Fibroblast of mammary gland (primary cell): Measurements from ENCODE around the gene DIP2C.

Experiments
- DNase-seq: peaks from one replicate; pipeline ENCODE4 v3.0.0-alpha.2; 2010; ENCODE audit warnings: low read depth
- H3K4me3 ChIP-seq: 2 replicates; pipeline ENCODE4 v1.5.1; 2011; ENCODE audit warnings: low read depth, mild to moderate bottlenecking, low read length, moderate library complexity; ENCODE audit not compliant: control insufficient read depth
- TF ChIP-seq, protein P1 (sequence below): conservative IDR thresholded peaks from 2 replicates; pipeline ENCODE4 v1.5.1; 2011; ENCODE audit warnings: low read depth, low read length, inconsistent platforms; ENCODE audit not compliant: control insufficient read depth, insufficient read depth

Gene DIP2C

GRCh38 chr10:459743-460142, 229.7 kb downstream of the DIP2C start:
- no peak for DNase-seq
- TF ChIP-seq, protein P1, sequence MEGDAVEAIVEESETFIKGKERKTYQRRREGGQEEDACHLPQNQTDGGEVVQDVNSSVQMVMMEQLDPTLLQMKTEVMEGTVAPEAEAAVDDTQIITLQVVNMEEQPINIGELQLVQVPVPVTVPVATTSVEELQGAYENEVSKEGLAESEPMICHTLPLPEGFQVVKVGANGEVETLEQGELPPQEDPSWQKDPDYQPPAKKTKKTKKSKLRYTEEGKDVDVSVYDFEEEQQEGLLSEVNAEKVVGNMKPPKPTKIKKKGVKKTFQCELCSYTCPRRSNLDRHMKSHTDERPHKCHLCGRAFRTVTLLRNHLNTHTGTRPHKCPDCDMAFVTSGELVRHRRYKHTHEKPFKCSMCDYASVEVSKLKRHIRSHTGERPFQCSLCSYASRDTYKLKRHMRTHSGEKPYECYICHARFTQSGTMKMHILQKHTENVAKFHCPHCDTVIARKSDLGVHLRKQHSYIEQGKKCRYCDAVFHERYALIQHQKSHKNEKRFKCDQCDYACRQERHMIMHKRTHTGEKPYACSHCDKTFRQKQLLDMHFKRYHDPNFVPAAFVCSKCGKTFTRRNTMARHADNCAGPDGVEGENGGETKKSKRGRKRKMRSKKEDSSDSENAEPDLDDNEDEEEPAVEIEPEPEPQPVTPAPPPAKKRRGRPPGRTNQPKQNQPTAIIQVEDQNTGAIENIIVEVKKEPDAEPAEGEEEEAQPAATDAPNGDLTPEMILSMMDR = no peak
- no peak overlapping the region for H3K4me3 ChIP-seq

DNA sequence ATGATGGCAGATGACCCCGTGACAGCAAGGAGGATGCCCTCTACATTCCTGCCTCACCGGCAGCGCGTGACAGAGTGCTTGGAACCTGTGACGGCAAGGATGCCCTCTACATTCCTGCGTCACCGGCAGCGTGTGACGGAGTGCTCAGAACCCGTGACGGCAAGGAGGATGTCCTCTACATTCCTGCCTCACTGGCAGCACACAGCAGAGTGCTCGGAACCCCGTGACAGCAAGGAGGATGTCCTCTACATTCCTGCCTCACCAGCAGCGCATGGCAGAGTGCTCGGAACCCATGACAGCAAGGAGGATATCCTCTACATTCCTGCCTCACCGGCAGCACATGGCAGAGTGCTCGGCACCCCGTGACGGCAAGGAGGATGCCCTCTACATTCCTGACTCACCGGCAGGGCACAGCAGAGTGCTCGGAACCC, 231.0 kb downstream of the DIP2C start:
- no peak overlapping the region for H3K4me3 ChIP-seq
- TF ChIP-seq, protein P1 = no peak
- no peak for DNase-seq

- TF ChIP-seq, protein P1 = no peak
- DNase-seq = no peak
- no peak overlapping the region for H3K4me3 ChIP-seq
Measured at GRCh38 chr10:456486-456885, 233.0 kb downstream of the DIP2C start.

DNA sequence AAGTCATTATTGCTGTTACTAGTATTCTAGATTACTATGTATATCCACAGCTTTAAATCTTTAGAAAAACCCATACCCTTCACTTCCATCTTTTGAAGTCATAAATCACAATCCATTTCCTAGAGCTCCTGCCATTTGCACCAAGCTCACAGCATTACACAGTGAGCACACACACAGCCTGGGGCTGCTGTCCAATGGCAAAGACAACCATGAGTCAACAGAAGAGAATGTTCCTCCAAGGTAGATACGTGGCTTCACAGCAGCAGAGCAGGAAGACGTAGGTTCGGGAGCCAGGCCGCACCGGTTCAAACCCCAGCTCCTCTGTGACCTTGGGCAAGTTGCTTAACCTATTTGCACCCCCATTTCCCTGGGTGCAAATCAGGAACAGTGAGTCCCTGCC, 234.6 kb downstream of the DIP2C start:
- DNase-seq = peak; percentile 93

DNA sequence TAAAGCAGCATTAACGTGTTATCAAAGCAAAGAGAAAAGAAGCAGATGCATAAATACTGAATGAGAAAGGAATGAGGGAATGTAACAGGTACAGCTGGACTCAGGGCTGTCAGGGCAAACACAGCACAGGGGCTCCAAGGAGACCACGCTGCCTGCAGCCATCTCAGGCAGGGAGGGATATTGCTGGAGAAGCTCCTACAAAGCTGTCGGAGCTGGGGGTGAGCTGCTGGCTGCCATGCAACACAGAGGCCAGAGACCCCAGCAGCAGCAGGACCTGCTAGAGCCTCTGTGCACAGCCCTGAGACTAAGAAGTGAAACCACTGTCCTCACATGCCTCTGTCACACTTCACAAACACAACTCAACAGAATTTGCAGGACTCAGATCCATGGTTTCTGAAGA, 235.8 kb downstream of the DIP2C start:
- H3K4me3 ChIP-seq = no peak overlapping the region
- TF ChIP-seq, protein P1 = no peak
- no peak for DNase-seq

More for the DNA sequence above, 234.6 kb downstream of the DIP2C start:
- TF ChIP-seq, protein P1 = no peak
- no peak overlapping the region for H3K4me3 ChIP-seq

DNA sequence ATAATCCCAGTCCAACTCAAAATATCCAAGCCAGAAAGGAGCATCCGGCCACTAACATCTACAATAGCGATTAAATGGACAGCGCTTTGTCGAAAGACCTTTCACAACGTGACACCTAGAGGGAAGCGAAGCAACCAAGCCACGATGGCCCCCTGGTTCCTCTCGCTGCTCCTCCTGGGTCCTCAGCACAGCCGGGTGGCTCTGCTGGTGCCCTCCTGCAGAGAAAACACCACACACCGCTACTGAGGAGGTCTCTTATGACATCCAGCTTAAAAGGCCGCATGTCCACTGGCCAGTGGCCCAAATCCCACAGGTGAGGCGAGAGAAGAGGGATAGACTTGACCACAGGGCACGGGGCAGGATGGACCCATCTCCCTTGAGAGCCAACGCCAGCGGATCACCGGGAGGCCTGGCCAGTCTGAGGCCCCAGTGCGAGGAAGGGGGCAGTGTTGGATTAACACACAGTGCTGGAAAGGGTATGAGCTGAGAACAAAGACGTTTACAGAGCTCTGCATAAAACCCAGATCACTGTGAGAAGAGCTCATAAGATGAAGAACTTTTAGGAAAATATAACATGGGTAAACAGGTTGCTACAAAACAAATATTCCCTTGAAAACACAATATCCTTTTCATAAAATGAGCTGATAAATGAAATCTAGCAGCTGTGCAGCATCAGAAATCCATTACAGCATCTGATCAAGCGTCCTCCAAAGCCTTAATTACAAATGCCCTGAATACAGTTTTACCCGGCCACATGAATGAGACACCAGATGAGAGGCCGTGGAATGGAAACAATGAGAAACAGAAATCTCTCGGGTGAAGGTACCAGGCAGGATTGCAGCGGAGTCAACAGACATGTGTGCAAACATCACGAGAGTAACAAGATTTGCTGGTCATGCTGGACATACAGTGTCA, 236.7 kb downstream of the DIP2C start:
- TF ChIP-seq, protein P1 = no peak
- DNase-seq = no peak
- no peak overlapping the region for H3K4me3 ChIP-seq
